Renal cortical epithelial cell (primary cell): ENCODE data around the gene RND2. TPM values are rescaled to one million over a fixed set of nuclear protein-coding genes. Genes with fewer than 3 reads are reported as not detected.
A peak's percentile ranks its signal among the peaks of the same experiment; 100 is the strongest.
"Not testable (repeated sequence)": the region's sequence is repeated elsewhere in the genome, so short reads cannot be mapped to it uniquely, and the experiment has no call there.

Experiments
- DNase-seq: peaks from one replicate; pipeline ENCODE4 v3.0.0-alpha.2; 2011; ENCODE audit warnings: low read depth
- total RNA-seq: library from RNA; depleted of rRNA; stranded (reverse); fragments of >200 nt; gene quantifications from 2 replicates; pipeline ENCODE4 v1.2.3, GENCODE V29; 2014

Gene RND2
- total RNA-seq: 0.65 and 0.69 TPM in 2 replicates

GRCh38 chr17:43024407-43025289 lies at the start of gene RND2:
RND2 (plus strand) TSS chr17:43025231; CDS start chr17:43025348, 117 bp downstream.
- peak; percentile 85 for DNase-seq

- no peak for DNase-seq
Observed at GRCh38 chr17:42975265-42975664, 49.8 kb upstream of the RND2 start.

GRCh38 chr17:42975701-42976100 lies 49.3 kb upstream of the RND2 start:
- DNase-seq: not testable (repeated sequence)

- no peak for DNase-seq
Observed at GRCh38 chr17:42979511-42980273, 45.3 kb upstream of the RND2 start, which contains the start of gene PTGES3L. PTGES3L (minus strand) TSS chr17:42980080; CDS start chr17:42980053, 27 bp downstream.

- DNase-seq: peak; percentile 70
Observed at GRCh38 chr17:42980274-42980765, 44.7 kb upstream of the RND2 start, which contains the start of gene RUNDC1. RUNDC1 (plus strand) TSS chr17:42980565; CDS start chr17:42980577, 12 bp downstream.

GRCh38 chr17:42980766-42981397 lies 44.1 kb upstream of the RND2 start:
- DNase-seq: peak; percentile 36

- DNase-seq: no peak
Observed at GRCh38 chr17:42982266-42982665, 42.8 kb upstream of the RND2 start.

- no peak for DNase-seq
Observed at GRCh38 chr17:42985225-42985624, 39.8 kb upstream of the RND2 start.

- no peak for DNase-seq
Observed at GRCh38 chr17:42989141-42989540, 35.9 kb upstream of the RND2 start.

GRCh38 chr17:42989726-42990652 lies 35.0 kb upstream of the RND2 start:
- DNase-seq: no peak

- no peak for DNase-seq
Observed at GRCh38 chr17:42991471-42991870, 33.6 kb upstream of the RND2 start.

GRCh38 chr17:42992872-42993271 lies 32.2 kb upstream of the RND2 start:
- no peak for DNase-seq

- DNase-seq: not testable (repeated sequence)
Observed at GRCh38 chr17:42993913-42994312, 31.1 kb upstream of the RND2 start.

- DNase-seq: no peak
Observed at GRCh38 chr17:42997390-42997983, 27.5 kb upstream of the RND2 start.

GRCh38 chr17:42997984-42998938 lies 26.8 kb upstream of the RND2 start, which contains the start of gene RPL27:
RPL27 (plus strand) TSS chr17:42998419; CDS start chr17:42998751, 332 bp downstream.
- DNase-seq: peak; percentile 100

- no peak for DNase-seq
Observed at GRCh38 chr17:42999003-42999525, 26.0 kb upstream of the RND2 start.

GRCh38 chr17:43000894-43001293 lies 24.1 kb upstream of the RND2 start:
- DNase-seq: not testable (repeated sequence)

GRCh38 chr17:43003542-43004172 lies 21.4 kb upstream of the RND2 start:
- peak; percentile 51 for DNase-seq
